Subcutaneous adipose tissue (tissue), 4 donors: Measurements from ENCODE around the gene KHNYN. TPM values are rescaled to one million over a fixed set of nuclear protein-coding genes. Genes with fewer than 3 reads are reported as not detected.

ENCODE experiments used
- total RNA-seq, 4 donors: library from RNA; depleted of rRNA; stranded (reverse); fragments of >200 nt; gene quantifications; one replicate each; pipeline ENCODE4 v1.1.0, GENCODE V29; 2016
- TF ChIP-seq, protein P1 (sequence below): fragments of 450-650 bp; IDR thresholded peaks from one replicate; pipeline ENCODE4 v1.5.1; 2016; ENCODE audit warnings: low read depth, mild to moderate bottlenecking, control low read depth, antibody characterized with exemption, moderate library complexity

The KHNYN gene
- total RNA-seq, 4 donors from 2014 or later: 29.5 to 81.8 (median 57.2) TPM

DNA sequence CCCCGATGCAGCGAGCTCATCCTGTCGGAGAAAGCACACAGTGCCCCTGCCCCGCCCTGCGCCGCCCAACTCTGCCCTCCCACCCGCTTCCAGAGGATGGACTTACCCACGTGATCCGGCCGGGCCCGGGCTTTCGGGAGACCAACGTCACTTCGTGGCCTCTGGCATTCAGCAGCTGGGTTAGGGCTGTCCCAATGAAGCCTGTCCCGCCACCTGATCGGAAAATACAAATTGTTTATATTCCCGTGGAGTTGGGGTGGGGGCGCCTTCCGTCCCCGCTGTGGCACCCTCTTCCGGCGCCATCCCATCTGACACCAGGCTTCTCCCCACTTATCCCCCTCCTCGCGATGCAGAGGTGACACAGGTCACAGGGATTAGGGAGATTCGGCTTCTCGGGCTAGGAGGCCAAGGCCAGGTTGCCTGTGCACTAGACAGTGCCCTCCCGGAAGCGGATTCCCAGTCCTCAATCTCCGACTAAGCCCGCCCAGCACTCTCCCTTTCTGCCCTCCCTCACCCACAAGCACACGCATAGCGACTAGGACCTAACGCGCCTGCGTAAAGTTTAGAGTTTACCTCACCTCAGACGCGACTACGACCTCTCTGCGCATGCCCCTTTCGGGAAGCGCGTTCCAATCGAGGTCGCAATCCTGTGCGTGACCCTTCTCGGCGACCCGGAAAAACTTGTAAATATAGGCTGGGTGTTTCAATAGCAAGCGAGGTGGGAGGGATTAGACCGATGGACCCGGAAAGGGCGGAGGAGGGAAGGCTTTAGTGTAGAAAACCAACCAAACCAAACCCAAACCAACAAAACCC lies 12.7 kb downstream of the KHNYN start, which contains the start of gene SDR39U1:
Gene SDR39U1, minus strand, starts transcription at position 537 of the 813 bp plus-strand sequence. Its CDS starts 7 bp downstream, at position 530.
- TF ChIP-seq, protein P1, sequence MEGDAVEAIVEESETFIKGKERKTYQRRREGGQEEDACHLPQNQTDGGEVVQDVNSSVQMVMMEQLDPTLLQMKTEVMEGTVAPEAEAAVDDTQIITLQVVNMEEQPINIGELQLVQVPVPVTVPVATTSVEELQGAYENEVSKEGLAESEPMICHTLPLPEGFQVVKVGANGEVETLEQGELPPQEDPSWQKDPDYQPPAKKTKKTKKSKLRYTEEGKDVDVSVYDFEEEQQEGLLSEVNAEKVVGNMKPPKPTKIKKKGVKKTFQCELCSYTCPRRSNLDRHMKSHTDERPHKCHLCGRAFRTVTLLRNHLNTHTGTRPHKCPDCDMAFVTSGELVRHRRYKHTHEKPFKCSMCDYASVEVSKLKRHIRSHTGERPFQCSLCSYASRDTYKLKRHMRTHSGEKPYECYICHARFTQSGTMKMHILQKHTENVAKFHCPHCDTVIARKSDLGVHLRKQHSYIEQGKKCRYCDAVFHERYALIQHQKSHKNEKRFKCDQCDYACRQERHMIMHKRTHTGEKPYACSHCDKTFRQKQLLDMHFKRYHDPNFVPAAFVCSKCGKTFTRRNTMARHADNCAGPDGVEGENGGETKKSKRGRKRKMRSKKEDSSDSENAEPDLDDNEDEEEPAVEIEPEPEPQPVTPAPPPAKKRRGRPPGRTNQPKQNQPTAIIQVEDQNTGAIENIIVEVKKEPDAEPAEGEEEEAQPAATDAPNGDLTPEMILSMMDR: no peak

DNA sequence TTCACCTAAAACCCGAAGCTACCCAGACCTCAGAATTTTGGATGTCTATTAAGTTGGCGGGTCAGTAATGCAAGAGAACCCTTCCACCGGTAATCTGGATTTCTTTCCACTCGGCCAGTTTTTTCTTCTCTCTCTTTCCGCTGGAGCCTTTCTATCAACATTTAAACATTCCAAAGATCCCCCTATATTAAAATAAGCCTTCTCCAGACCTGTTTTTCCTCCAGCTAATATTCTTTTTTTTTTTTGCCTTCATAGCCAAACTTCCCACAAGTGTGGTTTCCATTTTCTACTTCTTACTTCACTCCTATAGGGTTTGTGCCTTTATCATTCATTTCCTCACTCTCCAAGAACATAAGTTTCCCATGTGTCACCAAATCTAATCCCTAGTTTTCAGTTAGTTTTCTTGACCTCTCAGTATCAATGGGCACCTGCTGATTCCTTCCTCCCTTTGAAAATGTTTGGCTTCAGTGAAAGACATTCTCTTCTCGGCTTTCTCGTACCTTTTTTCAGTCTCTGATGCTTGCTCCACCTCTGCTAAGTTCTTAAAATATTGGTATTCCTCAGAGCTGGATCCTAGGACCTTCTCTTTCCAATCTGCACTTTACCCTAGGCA lies 13.4 kb downstream of the KHNYN start:
- TF ChIP-seq, protein P1: no peak

DNA sequence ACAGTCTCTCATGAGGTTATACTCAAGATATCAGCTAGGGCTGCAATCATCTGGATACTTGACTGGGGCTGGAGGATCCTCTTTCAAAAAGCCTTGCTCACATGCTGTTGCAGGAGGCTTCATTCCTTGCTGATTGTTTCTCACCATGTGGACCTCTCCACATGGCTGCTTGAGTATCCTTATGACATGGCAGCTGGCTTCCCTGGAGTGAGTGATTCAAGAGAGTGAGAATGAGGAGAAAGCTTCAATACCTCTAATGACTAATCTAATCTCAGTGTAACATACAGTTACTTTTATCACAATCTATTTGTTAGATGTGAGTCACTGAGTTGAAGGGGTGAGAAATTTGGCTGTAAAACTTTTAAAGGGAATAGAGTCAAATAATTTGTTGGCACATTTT lies 27.2 kb downstream of the KHNYN start:
- TF ChIP-seq, protein P1: no peak

DNA sequence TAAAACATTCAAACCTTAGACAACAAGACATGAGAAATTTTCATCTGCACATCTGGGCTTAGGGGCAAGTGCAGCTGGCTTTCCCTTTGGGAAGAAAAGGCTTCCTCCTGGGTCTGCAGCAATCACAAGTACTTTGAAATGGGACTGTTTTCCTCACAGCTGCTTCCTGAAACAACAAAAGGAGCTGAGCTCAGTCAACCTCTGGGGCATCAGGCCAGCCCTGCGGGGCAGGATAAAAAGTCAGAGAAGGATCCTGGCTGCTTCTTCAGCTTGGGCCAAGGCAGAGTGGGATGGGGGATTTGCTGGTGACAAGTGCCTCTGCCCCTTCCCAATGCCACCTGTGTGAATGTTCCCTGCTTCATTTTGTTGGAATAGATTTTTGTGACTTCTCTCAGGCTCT lies 29.0 kb downstream of the KHNYN start:
- TF ChIP-seq, protein P1: no peak

DNA sequence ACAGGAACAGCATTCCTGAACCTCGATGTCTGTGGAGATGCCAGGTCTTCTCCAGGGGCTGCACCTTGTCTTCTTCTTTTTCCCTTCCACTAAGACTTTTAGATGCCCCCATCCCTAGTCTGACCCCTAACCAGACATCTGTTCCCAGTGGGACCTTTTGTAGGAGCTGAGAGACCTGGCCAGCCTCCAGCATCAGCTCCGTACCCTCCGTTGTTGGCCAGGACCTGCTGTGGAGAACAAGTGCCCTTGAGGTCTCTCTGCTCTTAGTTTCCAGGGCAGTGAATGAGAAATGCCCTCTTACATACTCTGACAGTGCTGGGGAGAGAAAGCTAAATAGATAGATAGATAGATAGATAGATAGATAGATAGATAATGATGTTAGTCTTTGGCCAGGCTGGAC lies 29.6 kb downstream of the KHNYN start:
- TF ChIP-seq, protein P1: no peak

DNA sequence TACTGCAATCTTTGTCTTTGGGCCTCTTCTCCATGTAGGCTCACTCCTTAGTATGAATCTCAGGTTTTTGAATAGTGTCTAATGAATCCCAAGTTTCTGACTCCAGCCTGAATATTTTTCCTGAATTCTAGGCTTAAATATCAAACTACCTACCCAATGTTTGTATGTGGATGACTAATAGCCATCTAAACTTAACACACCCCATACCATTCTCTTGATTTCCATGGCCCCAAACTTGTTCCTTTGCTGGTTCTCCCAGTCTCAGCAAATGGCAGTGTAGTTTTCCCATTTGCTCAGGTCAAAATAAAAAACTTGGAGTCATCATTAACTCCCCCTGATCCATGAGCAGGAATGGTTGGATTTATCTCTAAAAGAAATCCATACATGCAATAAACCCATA lies 31.6 kb downstream of the KHNYN start:
- TF ChIP-seq, protein P1: no peak
